HUES64 (cell line): ENCODE results near the gene ZNF155. TPM values are rescaled to one million over a fixed set of nuclear protein-coding genes. Genes with fewer than 3 reads are reported as not detected.
"Not testable (repeated sequence)": the region's sequence is repeated elsewhere in the genome, so short reads cannot be mapped to it uniquely, and the experiment has no call there.

Source experiments
- H3K27ac ChIP-seq: 2 replicates; pipeline ENCODE4 v1.7.0; 2013; ENCODE audit warnings: low read depth, low read length, inconsistent platforms
- H3K27me3 ChIP-seq: 2 replicates; pipeline ENCODE4 v1.6.1; 2013; ENCODE audit warnings: mild to moderate bottlenecking, low read length; ENCODE audit not compliant: insufficient read depth
- H3K36me3 ChIP-seq: 2 replicates; pipeline ENCODE4 v1.6.1; 2013; ENCODE audit warnings: mild to moderate bottlenecking, low read length; ENCODE audit not compliant: insufficient read depth
- H3K4me1 ChIP-seq: 2 replicates; pipeline ENCODE4 v1.6.1; 2013; ENCODE audit warnings: mild to moderate bottlenecking, low read length, moderate library complexity; ENCODE audit not compliant: insufficient read depth
- H3K4me3 ChIP-seq: 2 replicates; pipeline ENCODE4 v1.5.1; 2013; ENCODE audit warnings: mild to moderate bottlenecking, low read length, moderate library complexity
- H3K9ac ChIP-seq: 2 replicates; pipeline ENCODE4 v1.6.1; 2013; ENCODE audit warnings: mild to moderate bottlenecking, low read depth, low read length
- H3K9me3 ChIP-seq: 2 replicates; pipeline ENCODE4 v1.6.1; 2013; ENCODE audit warnings: low read depth, low read length; ENCODE audit not compliant: insufficient read depth
- WGBS: fragments of 150-250, 120-280 bp; methylation state at CpG from one replicate; pipeline ENCODE4 v1.1.7; 2013; ENCODE audit warnings: missing lambda C conversion rate; 5-methylcytosine and 5-hydroxymethylcytosine counted together
- polyA plus RNA-seq, 2 experiments: library from polyadenylated mRNA; stranded (reverse); fragments of 50-300 nt; gene quantifications; one replicate each; pipeline ENCODE4 v1.2.3, GENCODE V29; 2013

ZNF155 gene
- polyA plus RNA-seq (2013, experiment 1 of 2) = 4.5 TPM
- 7.5 TPM for polyA plus RNA-seq (2013, experiment 2 of 2)

- no peaks in the 10 kb centered on the region for H3K4me1 ChIP-seq
- WGBS = 1% methylated on average over 40 of the region's 40 CpGs
- H3K27ac ChIP-seq = no peak within 1 kb of the TSS
- peak within 1 kb of the TSS; percentile 70 for H3K9ac ChIP-seq
- peaks cover 3% of the 10 kb centered on the region; the same call in 1 of the 2 replicates for H3K9me3 ChIP-seq
- H3K4me3 ChIP-seq = peak within 1 kb of the TSS; percentile 87
- peaks cover 11% of the 10 kb centered on the region for H3K36me3 ChIP-seq
- no peaks in the 10 kb centered on the region for H3K27me3 ChIP-seq
Measured at GRCh38 chr19:43983912-43984686, at the start of gene ZNF155. ZNF155 (plus strand) TSS chr19:43984188; CDS start chr19:43988544, 4,356 bp downstream.

- under 1% methylated on average over 42 of the region's 42 CpGs for WGBS
Measured at GRCh38 chr19:43934985-43935708, 48.8 kb upstream of the ZNF155 start, which contains the start of gene ZNF45. ZNF45 (minus strand) TSS chr19:43935282; CDS start chr19:43922185, 13,097 bp downstream.

GRCh38 chr19:43936188-43936587, 47.8 kb upstream of the ZNF155 start:
- peaks cover 22% of the 10 kb centered on the region for H3K36me3 ChIP-seq
- H3K4me3 ChIP-seq = peak overlapping the region; percentile 94; the same call in 1 of the 2 replicates
- 89% methylated on average over 4 of the region's 5 CpGs for WGBS
- no peak overlapping the region for H3K9ac ChIP-seq
- H3K9me3 ChIP-seq = peaks cover 5% of the 10 kb centered on the region; the same call in 1 of the 2 replicates
- H3K4me1 ChIP-seq = peaks cover 9% of the 10 kb centered on the region; the same call in 1 of the 2 replicates
- no peaks in the 10 kb centered on the region for H3K27me3 ChIP-seq
- H3K27ac ChIP-seq = no peak overlapping the region

More at GRCh38 chr19:43934985-43935708, 48.8 kb upstream of the ZNF155 start, which contains the start of gene ZNF45:
- Histone ChIP-seq H3K36me3 (peaks cover 32% of the 10 kb centered on the region), H3K4me1 (peaks cover 9% of the 10 kb centered on the region; the same call in 1 of the 2 replicates), H3K9me3 (peaks cover 2% of the 10 kb centered on the region; the same call in 1 of the 2 replicates), H3K27me3 (no peaks in the 10 kb centered on the region), H3K27ac (peak within 1 kb of the TSS; percentile 71), H3K9ac (peak within 1 kb of the TSS; percentile 82), H3K4me3 (peak within 1 kb of the TSS; percentile 94)

- no peaks in the 10 kb centered on the region for H3K36me3 ChIP-seq
- no peak overlapping the region for H3K27ac ChIP-seq
- H3K4me3 ChIP-seq = no peak overlapping the region
- 0 out of 2 replicates have a peak, but pooled peaks cover 2% of the 10 kb centered on the region for H3K4me1 ChIP-seq
- H3K27me3 ChIP-seq = no peaks in the 10 kb centered on the region
- H3K9ac ChIP-seq = no peak overlapping the region
- peaks cover 12% of the 10 kb centered on the region; the same call in 1 of the 2 replicates for H3K9me3 ChIP-seq
- WGBS = no CpG with 5 or more reads among the region's 3 CpGs
Measured at GRCh38 chr19:43939557-43940260, 44.3 kb upstream of the ZNF155 start.

GRCh38 chr19:43940719-43941118, 43.3 kb upstream of the ZNF155 start:
- H3K4me1 ChIP-seq = 0 out of 2 replicates have a peak, but pooled peaks cover under 1% of the 10 kb centered on the region
- 95% methylated on average over 3 of the region's 4 CpGs for WGBS
- peaks cover 12% of the 10 kb centered on the region; the same call in 1 of the 2 replicates for H3K9me3 ChIP-seq
- H3K36me3 ChIP-seq = no peaks in the 10 kb centered on the region
- H3K27me3 ChIP-seq = no peaks in the 10 kb centered on the region
- no peak overlapping the region for H3K27ac ChIP-seq
- no peak overlapping the region for H3K9ac ChIP-seq
- no peak overlapping the region for H3K4me3 ChIP-seq

- Histone ChIP-seq H3K27me3 (peaks cover 3% of the 10 kb centered on the region; the same call in 1 of the 2 replicates), H3K9me3 (peaks cover 12% of the 10 kb centered on the region; the same call in 1 of the 2 replicates), H3K4me1 (no peaks in the 10 kb centered on the region), H3K36me3 (no peaks in the 10 kb centered on the region), H3K4me3 (no peak overlapping the region), H3K27ac (no peak overlapping the region), H3K9ac (no peak overlapping the region)
- no CpG with 5 or more reads among the region's 5 CpGs for WGBS
Measured at GRCh38 chr19:43941209-43941608, 42.8 kb upstream of the ZNF155 start.

GRCh38 chr19:43947412-43947811, 36.6 kb upstream of the ZNF155 start:
- not testable (repeated sequence) for H3K36me3 ChIP-seq, H3K27me3 ChIP-seq, H3K27ac ChIP-seq, H3K4me1 ChIP-seq, H3K9ac ChIP-seq, H3K4me3 ChIP-seq
- H3K9me3 ChIP-seq = peaks cover 28% of the 10 kb centered on the region; the same call in 1 of the 2 replicates
- WGBS = 0% methylated on average over 1 of the region's 1 CpG

- not testable (repeated sequence) for H3K9ac ChIP-seq, H3K27ac ChIP-seq, H3K36me3 ChIP-seq, H3K4me1 ChIP-seq, H3K4me3 ChIP-seq, H3K27me3 ChIP-seq
- WGBS = 75% methylated on average over 2 of the region's 2 CpGs
- H3K9me3 ChIP-seq = peaks cover 26% of the 10 kb centered on the region; the same call in 1 of the 2 replicates
Measured at GRCh38 chr19:43949803-43950202, 34.2 kb upstream of the ZNF155 start.

GRCh38 chr19:43950834-43951645, 32.9 kb upstream of the ZNF155 start, which contains the start of gene ZNF221:
ZNF221 (plus strand) TSS chr19:43951228; CDS start chr19:43962727, 11,499 bp downstream.
- Histone ChIP-seq H3K9ac (peak within 1 kb of the TSS; percentile 72), H3K27me3 (peaks cover under 1% of the 10 kb centered on the region; the same call in 1 of the 2 replicates), H3K36me3 (peaks cover 4% of the 10 kb centered on the region; the same call in 1 of the 2 replicates), H3K4me3 (peak within 1 kb of the TSS; percentile 96), H3K27ac (peak within 1 kb of the TSS; percentile 43; the same call in 1 of the 2 replicates), H3K9me3 (peaks cover 26% of the 10 kb centered on the region; the same call in 1 of the 2 replicates), H3K4me1 (no peaks in the 10 kb centered on the region)
- 1% methylated on average over 40 of the region's 40 CpGs for WGBS

- peaks cover 21% of the 10 kb centered on the region; the same call in 1 of the 2 replicates for H3K36me3 ChIP-seq
- no peak overlapping the region for H3K4me3 ChIP-seq
- WGBS = 98% methylated on average over 2 of the region's 3 CpGs
- no peaks in the 10 kb centered on the region for H3K4me1 ChIP-seq
- no peak overlapping the region for H3K27ac ChIP-seq
- no peaks in the 10 kb centered on the region for H3K27me3 ChIP-seq
- no peak overlapping the region for H3K9ac ChIP-seq
- H3K9me3 ChIP-seq = peaks cover 47% of the 10 kb centered on the region
Measured at GRCh38 chr19:43956827-43957226, 27.2 kb upstream of the ZNF155 start.
